NB4 (cell line): Measurements from ENCODE around the gene PTGES3L.

ENCODE experiments used
- DNase-seq: peaks from one replicate; pipeline ENCODE4 v3.0.0; 2010; ENCODE audit warnings: low read depth
- H3K4me3 ChIP-seq: one replicate; pipeline ENCODE4 v1.5.1; 2011; ENCODE audit warnings: mild to moderate bottlenecking, low read depth, low read length, moderate library complexity
- CTCF ChIP-seq: IDR thresholded peaks from one replicate; pipeline ENCODE4 v1.5.1; 2012; ENCODE audit warnings: low read depth, low read length
- MAX ChIP-seq: IDR thresholded peaks from 2 replicates; pipeline ENCODE4 v1.6.1; 2011; ENCODE audit warnings: low read depth, low read length
- MYC ChIP-seq: IDR thresholded peaks from 2 replicates; pipeline ENCODE4 v1.6.1; 2011; ENCODE audit warnings: low read depth, low read length
- POLR2A ChIP-seq: IDR thresholded peaks from 2 replicates; pipeline ENCODE4 v1.6.1; 2011; ENCODE audit warnings: mild to moderate bottlenecking; ENCODE audit not compliant: insufficient read length; ENCODE audit errors: extremely low read depth

PTGES3L gene

GRCh38 chr17:42969001-42969581 is 10.8 kb downstream of the PTGES3L start:
- TF ChIP-seq MYC (no peak), POLR2A (no peak), CTCF (no peak), MAX (no peak)
- DNase-seq: peak; percentile 72
- no peak overlapping the region for H3K4me3 ChIP-seq

- no peak overlapping the region for H3K4me3 ChIP-seq
- no peak for DNase-seq
- TF ChIP-seq MAX (no peak), POLR2A (no peak), CTCF (no peak), MYC (no peak)
These were observed 12.0 kb downstream of the PTGES3L start for GRCh38 chr17:42967925-42968324.

GRCh38 chr17:42964161-42964932 is 15.5 kb downstream of the PTGES3L start, which contains the start of gene AARSD1:
AARSD1 (minus strand) TSS chr17:42964454; CDS start chr17:42964440, 14 bp downstream.
- TF ChIP-seq MYC (peak; percentile 93), MAX (peak; percentile 90), POLR2A (peak; percentile 93), CTCF (no peak)
- H3K4me3 ChIP-seq: peak within 1 kb of the TSS; percentile 94
- peak; percentile 96 for DNase-seq

GRCh38 chr17:42953669-42954068 is 26.2 kb downstream of the PTGES3L start:
- DNase-seq: no peak
- no peak for TF ChIP-seq CTCF
- no peak for TF ChIP-seq MYC
- TF ChIP-seq POLR2A: no peak
- H3K4me3 ChIP-seq: no peak overlapping the region

GRCh38 chr17:42950044-42950783 is 29.7 kb downstream of the PTGES3L start:
- H3K4me3 ChIP-seq: no peak overlapping the region
- no peak for TF ChIP-seq POLR2A
- TF ChIP-seq MYC: no peak
- TF ChIP-seq CTCF: no peak
- TF ChIP-seq MAX: no peak
- DNase-seq: no peak
